Stimulated activated CD8-positive, alpha-beta memory T cell treated with anti-CD3 and anti-CD28 coated beads, Interleukin-4, amount 100 ng/mL, for 4 hours (primary cell): ENCODE data around the gene MARK1.
A peak's percentile ranks its signal among the peaks of the same experiment; 100 is the strongest.

ENCODE experiments used
- DNase-seq, 2 donors: peaks; one replicate each; pipeline ENCODE4 v3.0.0-alpha.2; 2020; ENCODE audit warnings: low read depth in 2 of 2, low spot score in 1 of 2

The MARK1 gene

GRCh38 chr1:220689666-220690065 is 161.7 kb downstream of the MARK1 start:
- no peak for DNase-seq

GRCh38 chr1:220690140-220691052 is 162.5 kb downstream of the MARK1 start, which contains the start of gene C1orf115:
Gene C1orf115, plus strand, starts transcription at chr1:220690363. Its CDS starts 40 bp downstream, at chr1:220690403.
- peak; percentile 11 to 15 for DNase-seq

- DNase-seq, result no peak
Measured at GRCh38 chr1:220691053-220691684, 163.2 kb downstream of the MARK1 start.

GRCh38 chr1:220692436-220693228 is 164.7 kb downstream of the MARK1 start:
- DNase-seq, result no peak

- no peak for DNase-seq
Measured at GRCh38 chr1:220694866-220695382, 167.0 kb downstream of the MARK1 start.

- DNase-seq, result no peak
Measured at GRCh38 chr1:220695426-220695825, 167.5 kb downstream of the MARK1 start.

GRCh38 chr1:220696226-220696862 is 168.4 kb downstream of the MARK1 start:
- no peak for DNase-seq

GRCh38 chr1:220696863-220697231 is 168.9 kb downstream of the MARK1 start:
- no peak for DNase-seq

- no peak for DNase-seq
Measured at GRCh38 chr1:220697326-220697725, 169.4 kb downstream of the MARK1 start.

- DNase-seq, result no peak
Measured at GRCh38 chr1:220698607-220699016, 170.7 kb downstream of the MARK1 start.

GRCh38 chr1:220699044-220699443 is 171.1 kb downstream of the MARK1 start:
- DNase-seq, result no peak

- no peak for DNase-seq
Measured at GRCh38 chr1:220700556-220701179, 172.7 kb downstream of the MARK1 start.

- no peak for DNase-seq
Measured at GRCh38 chr1:220701974-220702373, 174.0 kb downstream of the MARK1 start.

- DNase-seq, result no peak
Measured at GRCh38 chr1:220702733-220703270, 174.9 kb downstream of the MARK1 start.

GRCh38 chr1:220703305-220703704 is 175.4 kb downstream of the MARK1 start:
- DNase-seq, result no peak

GRCh38 chr1:220705782-220706181 is 177.8 kb downstream of the MARK1 start:
- no peak for DNase-seq

GRCh38 chr1:220706480-220706879 is 178.5 kb downstream of the MARK1 start:
- no peak for DNase-seq

- DNase-seq, result no peak
Measured at GRCh38 chr1:220707160-220707559, 179.2 kb downstream of the MARK1 start.

- no peak for DNase-seq
Measured at GRCh38 chr1:220708244-220708643, 180.3 kb downstream of the MARK1 start.
